ENCODE results near the gene FHIT.

The FHIT gene

DNA sequence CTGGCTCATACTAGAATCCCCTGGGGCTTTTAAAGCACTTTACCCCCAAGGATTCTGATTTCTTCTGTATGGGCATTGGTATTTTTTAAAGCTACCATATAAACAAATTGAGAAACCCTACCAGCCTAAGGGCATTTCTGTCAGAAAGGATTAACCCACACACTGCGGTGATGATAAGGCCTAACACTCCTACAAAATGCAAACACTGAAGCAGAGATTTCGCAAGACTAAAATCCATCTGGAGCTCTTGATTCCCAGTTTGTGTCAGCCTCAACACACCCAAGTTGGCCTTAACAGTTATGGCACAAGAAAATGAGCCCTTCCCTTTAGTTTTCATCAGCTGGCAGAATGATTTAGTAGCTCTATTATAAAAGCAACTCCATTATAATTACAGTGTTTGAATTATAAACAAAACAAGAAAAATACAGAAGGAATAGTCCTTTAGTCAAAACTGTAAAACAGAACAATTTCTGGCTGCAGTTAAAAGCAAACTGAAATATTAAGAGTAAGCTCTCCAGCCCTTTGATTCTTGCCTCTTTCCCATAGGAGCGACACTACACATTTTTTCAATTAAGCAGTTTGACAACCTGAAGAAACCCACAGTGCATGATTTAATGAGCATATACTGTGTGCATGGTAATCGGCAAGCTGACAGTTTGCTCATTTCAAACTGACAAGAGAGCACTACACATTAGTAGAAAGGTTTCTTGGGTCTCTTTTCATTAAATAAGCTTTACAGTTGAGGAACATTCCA is 441.2 kb downstream of the FHIT start:
- DNase-seq = no peak

GRCh38 chr3:60803216-60804173 is 447.8 kb downstream of the FHIT start:
- no peak for DNase-seq

DNA sequence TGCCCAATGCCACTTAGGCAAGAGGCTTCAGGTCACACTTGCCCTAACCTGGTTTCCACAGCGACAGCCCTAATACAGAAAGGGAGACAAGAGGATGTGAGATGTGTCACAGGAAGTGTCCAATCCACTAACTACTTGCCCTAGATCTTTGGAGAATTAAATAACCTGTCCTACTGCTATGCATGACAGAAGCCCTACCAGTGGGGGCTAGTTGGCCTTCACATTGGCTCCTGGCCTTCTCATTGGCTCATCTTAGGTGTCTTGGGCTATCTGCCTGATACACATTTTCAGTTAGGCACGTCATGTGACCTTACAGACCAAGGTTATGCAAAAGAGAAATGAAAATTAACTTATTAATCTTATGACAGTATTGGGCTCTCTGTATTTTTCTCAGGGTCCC is 449.9 kb downstream of the FHIT start:
- no peak for DNase-seq

- DNase-seq = no peak
Measured at GRCh38 chr3:60798456-60798855, 452.8 kb downstream of the FHIT start.

DNA sequence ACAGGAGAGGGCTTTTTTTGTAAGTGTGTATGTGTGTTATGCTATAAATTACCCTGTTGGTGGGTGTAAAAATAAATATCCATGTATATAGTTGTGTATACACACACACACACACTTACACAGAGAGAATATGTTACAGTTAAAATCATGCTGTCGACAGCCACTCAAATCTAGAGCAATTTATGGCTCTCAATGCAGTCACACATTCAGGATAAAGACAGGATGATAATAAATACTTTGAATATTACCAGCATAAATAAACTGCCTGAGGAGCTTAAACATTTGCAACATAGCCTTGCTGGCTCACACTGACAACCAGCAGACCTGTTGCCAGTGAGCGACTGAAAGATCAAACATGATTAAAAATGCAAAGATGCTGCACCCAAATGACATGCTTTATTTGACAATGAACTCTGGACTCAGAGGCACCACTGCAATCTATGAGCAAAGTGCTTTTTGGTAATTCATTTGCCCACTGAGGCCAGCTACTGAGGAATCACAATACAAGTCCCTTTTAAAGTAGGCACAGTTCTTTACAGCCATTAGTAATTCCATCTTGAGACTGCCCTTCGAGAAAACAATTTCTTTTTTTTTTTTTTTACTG is 458.9 kb downstream of the FHIT start:
- DNase-seq = no peak

- DNase-seq = no peak
Measured at GRCh38 chr3:60788185-60788584, 463.1 kb downstream of the FHIT start.

DNA sequence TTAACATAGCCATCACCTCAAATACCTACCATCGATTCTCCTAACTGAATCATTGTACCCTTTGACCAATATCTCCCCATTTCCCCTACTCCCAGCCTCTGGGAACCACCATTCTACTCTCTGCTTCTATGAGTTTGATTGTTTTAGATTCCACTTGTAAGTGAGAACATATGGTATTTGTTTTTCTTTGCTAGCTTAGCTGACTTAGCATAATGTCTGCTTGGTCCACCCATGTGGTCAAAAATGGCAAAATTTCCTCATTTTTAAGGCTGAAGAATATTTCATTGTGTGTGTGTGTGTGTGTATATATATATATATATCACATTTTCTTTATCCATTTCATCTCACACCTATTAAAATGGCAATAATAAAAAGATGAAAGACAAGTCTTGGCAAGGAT is 469.3 kb downstream of the FHIT start:
- no peak for DNase-seq

DNA sequence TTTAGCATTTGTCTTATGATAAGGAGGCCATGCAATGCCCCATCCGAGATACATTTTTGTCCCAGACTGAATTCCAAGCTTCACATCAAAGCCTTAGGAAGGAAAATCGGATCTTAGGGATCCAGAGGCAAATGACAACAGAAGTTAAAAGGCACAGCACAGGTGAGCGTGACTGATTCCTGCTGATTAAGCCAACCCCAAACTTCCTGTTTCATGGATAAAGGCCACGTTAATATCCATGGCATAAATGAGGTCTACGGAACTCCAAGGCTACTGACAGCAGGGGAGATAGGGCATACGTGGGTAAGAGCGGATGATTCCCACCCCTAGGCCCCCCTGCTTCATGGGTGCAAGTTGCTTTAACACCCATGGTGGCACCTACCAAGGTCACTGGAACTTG is 471.6 kb downstream of the FHIT start:
- no peak for DNase-seq

DNA sequence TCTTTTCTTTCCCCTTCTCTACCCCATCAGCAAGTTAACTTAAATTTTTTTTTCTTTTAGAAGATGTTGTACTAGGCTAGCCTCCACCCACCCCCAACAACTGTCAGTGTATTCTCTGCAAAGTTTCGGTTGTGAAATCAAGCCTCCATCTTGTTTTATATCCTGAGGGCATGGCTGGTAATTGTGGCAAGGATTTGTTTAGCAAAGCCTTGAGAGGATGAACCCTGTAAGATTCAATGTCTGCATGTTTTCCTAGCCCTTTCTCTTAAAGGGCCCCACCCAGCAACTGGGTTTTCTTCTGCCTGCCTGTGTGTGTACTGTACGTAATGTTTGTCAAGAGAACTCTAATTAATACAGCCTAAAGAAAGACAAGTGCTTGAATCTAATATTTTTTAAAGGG is 475.3 kb downstream of the FHIT start:
- no peak for DNase-seq

DNA sequence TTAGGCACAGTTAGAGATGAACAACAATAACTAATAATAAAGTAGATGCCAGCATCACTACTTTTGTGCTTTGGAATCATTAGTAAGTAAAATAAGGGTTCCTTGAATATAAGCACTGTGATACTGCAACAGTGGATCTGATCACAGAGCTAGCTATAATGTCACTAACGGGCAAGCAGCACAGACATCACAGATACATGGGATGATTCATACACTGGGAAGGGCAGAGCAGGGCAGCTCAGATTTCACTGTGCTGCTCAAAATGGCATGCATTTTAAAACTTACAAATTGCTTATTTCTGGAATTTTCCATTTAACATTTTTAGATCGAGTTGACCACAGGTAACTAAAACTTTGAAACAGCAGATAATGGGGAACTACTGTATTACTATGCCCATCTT is 476.6 kb downstream of the FHIT start:
- no peak for DNase-seq

GRCh38 chr3:60772584-60772983 is 478.7 kb downstream of the FHIT start:
- DNase-seq = no peak

- no peak for DNase-seq
Measured at GRCh38 chr3:60771766-60772165, 479.5 kb downstream of the FHIT start.

GRCh38 chr3:60770532-60770931 is 480.7 kb downstream of the FHIT start:
- no peak for DNase-seq

DNA sequence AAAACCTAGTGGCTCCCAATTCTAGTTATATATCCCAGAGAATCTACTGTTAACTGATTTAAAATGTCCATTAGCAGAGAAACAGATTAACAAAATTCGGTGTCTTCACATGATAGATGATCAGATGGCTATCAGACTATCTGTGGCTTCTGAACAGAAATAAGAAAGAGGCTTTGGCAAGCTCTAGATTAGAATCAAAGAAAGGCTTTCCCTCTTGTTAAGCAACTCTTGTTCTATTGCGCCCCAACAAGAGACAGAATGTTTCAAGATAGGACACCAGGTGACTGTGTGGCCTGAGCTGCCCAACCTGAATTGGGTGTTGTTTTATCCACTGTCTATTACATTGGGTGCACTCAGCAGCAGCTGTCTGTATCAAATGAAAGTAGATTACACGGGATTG is 483.7 kb downstream of the FHIT start:
- no peak for DNase-seq

DNA sequence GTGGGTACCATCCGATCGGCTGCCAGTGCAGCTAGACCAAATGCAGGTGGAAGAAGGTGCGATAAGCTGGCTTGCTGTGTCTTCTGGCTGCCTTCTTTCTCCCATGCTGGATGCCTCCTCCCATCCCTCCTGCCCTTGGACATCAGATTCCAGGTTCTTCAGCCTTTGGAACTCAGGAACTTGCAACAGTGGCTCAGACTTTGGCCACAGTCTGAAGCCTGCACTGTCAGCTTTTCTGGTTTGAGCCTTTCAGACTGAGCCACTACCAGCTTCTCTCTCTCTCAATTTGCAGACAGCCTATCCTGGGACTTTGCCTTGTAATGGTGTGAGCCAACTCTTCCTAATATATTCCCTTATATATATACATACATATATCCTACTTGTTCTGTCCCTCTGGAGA is 485.5 kb downstream of the FHIT start:
- no peak for DNase-seq

- DNase-seq = no peak
Measured at GRCh38 chr3:60764870-60765269, 486.4 kb downstream of the FHIT start.

- DNase-seq = no peak
Measured at GRCh38 chr3:60760145-60760544, 491.1 kb downstream of the FHIT start.

GRCh38 chr3:60759439-60759838 is 491.8 kb downstream of the FHIT start:
- DNase-seq = no peak

DNA sequence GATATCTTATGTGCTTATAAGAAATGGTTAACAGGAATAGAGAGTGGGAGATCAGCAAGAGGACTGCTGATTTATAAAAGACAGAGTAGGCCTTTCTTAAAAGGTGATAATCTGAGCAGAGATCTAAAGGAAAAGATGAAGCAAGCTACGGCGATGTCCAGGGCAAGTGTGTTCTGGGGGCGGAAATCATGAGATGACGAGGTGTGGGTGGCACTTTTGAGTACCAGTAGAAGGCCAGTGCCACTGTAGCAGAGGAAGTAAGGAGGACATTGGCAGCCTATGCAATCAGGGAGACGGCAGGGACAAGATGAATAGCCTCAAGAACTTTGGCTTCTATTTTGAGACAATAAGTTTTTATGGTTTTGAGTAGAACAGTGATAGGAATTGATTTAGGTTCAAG is 492.4 kb downstream of the FHIT start:
- no peak for DNase-seq

GRCh38 chr3:60758171-60758570 is 493.1 kb downstream of the FHIT start:
- no peak for DNase-seq

DNA sequence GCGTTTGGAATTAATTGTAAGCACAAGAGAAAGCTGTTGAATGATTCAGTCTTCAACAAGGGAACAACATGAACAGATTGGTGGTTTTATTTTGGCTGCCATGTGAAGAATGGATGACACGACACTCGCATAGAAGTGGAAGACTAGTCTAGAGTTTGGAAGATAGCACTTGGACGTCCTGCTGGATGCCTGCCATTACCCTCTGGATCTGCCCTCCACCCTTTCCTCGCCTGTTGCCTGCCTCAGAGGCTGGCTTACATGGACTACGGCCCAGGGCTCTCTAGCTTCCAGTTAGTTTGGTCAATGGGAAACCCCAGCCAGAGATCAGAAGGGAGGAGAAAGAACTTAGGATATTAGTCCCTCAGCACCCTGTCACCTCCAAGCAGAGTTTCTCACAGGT is 493.5 kb downstream of the FHIT start:
- no peak for DNase-seq

DNA sequence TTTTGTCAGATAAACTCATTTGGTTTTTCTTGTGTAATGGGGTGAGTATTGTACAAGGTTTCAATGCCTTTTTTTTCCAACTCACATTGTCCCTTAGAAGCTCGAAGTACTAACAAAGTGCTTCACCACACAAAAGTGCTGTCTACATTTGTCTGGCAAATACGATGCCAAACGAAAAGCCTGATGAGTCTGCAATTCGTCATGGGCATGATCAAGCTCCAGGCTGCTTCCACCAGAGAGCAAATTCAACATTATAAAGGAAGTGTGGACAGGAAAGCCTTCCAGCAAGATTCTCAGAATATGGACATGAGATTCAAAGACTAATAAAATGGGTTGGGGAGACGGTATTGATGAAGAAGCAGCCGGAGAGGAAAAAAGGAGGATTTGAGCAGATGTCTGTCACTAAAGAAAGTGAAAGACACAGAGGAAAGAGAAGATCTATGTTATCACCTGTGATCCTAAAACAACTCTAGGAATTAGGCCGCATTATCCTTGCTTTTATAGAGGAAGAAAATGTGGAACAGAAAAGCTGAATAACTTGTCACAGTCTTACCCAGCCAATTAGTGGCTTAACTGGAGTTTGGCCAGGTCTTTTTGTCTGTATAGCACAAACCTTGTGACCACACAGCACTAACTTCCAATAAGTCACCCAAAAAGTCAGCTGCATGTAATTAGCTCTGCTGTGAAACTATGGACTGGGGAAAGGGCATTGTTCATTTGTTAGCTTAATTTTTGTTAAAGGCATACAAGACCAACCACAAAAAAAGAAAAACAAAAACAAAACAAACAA is 494.8 kb downstream of the FHIT start:
- DNase-seq = no peak

DNA sequence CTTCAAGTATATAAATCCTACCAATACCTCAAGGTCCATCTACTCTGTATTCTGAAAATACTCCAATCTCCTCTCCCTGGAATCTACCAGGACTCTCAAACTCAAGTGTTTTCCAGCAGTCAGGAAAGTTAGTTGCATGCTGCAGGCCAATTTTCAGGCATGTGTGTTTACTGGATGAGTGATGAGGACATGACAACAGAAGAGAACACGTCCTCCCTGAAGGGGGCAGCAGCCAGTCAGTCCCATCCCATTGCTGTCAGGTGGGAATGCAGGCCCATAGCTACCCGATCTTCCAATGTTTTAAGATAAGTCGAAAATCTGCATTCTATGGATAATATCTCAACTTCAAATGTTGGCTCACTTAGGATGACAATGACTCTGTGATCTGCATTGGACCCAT is 496.2 kb downstream of the FHIT start:
- DNase-seq = no peak

Data from activated CD4-positive, alpha-beta T cell treated with anti-CD3 and anti-CD28 coated beads for 4 hours (primary cell).